HG03060 (cell line): ENCODE measurements around the gene FSHB.
"Not testable (repeated sequence)": the region's sequence is repeated elsewhere in the genome, so short reads cannot be mapped to it uniquely, and the experiment has no call there.

ENCODE experiments used
- ATAC-seq: cut with Tn5 transposase; IDR thresholded peaks from one replicate; pipeline ENCODE4 v1.9.1; 2021; ENCODE audit warnings: low read depth, moderate number of reproducible peaks; ENCODE audit not compliant: unreplicated experiment

FSHB gene

DNA sequence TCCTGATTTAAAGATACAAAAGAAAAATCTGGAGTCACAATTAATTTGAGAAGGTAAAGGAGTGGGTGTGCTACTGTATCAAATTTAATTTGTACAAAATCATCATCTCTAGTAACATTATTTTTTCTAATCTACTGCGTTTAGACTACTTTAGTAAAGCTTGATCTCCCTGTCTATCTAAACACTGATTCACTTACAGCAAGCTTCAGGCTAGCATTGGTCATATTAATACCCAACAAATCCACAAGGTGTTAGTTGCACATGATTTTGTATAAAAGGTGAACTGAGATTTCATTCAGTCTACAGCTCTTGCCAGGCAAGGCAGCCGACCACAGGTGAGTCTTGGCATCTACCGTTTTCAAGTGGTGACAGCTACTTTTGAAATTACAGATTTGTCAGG lies at the start of gene FSHB:
Gene FSHB, plus strand, starts transcription at position 301 of the 400 bp plus-strand sequence. CDS start 889 bp downstream, outside the sequence.
- no peak for ATAC-seq

DNA sequence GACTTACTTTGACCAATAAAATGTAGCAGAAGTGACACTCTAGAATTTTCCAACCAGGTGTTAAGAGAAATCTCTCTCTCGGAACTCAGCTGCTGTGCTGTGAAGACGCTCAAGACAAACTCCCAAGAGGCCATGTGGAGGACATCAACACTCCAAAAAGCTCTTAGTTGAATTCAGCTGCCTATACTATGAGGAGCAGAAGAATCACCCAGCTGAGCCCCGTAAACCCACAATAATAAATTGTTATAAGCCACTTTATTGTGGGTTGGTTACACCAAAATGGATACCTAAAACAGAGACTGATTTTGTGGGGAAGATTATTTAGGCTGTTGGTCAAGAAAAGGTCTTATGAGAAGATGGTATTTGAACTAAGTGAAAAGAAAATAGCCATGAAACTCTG lies 44.1 kb upstream of the FSHB start:
- ATAC-seq: no peak

DNA sequence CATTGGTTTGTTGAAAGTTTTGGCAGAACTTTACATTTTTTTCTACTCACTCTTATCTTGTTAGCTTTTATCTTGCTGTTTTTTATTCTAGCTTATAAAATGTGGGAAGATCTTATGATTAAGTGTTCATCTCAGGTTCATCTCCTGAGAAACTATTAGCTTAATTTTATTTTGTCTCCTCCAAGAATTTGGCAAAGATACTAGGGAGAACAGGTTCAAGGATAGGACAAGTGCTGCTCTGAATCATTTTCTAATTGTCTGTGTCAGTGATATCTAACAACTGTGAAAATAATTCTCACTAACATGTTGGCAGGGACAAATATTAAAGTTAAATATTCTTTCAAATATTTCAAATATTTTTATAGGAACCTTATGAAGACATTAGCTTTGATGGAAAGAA lies 38.2 kb upstream of the FSHB start:
- no peak for ATAC-seq

DNA sequence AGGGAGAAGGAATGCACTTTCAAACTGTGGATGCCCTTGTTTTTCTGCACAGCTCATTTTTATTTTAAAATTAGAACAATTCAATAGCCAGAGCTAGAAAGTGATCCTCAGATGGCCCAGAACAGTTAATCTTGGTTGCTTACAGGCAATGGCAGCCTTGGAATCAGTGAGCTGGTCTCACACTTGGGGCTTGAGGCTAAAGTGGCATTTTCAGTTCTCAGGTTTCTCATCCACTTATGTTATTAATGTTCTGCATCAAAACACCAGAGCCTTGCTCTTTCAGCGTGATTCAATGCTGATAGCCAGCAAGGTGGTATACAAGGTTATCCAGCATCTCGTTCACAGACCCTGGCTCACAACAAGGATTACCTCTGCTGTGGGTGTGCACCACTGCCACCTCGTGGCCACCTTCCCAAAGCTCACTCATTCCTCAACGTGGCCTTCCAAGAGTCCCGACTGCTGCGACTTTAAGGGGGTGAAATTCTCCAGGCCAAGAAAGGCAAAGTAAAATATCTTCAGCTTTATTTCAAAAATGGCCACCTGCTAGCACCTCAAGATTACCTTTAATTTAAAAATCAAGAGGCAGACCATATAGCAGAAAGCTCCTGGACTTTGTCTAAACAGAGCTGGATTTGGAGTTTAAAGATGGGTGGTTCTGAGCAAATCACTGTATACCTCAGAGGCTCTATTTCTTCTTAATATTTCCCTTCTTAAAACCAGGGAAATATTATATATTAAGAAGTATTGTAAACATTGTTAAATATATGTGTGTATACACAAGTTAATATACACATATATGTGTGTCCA lies 34.2 kb upstream of the FSHB start:
- peak; percentile 82 for ATAC-seq

DNA sequence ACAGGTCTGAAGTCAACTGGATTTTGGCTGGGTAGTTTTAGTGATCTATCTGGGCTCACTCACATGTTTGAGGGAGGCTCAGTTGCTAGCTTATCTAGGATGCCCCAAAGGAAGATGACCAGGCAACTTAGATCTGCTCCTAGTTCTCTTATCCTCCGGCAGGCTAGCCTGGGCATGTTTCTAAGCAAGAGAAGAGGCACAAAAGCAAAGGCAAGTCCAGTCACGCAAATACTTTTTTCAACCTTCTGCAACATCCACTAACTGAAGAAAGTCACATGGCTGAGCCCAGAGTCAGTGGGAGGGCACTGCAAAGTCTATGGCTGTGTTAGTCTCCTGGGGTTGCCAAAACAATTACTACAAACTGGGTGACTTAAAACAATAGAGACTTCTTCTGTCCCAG lies 32.9 kb upstream of the FSHB start:
- no peak for ATAC-seq

DNA sequence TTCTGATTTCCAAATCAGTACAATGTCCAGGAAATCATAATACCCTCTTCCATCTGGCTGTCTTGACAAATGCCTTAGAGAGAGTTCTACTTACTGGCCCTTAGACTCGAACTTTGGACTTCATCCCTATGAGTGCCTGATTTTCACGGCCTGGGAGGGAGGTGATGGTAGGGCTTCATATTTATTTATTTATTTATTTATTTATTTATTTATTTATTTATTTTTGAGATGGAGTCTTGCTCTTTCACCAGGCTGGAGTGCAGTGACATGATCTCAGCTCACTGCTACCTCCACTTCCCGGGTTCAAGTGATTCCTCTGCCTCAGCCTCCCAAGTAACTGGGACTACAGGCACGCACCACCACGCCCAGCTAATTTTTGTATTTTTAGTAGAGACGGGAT lies 27.8 kb upstream of the FSHB start:
- not testable (repeated sequence) for ATAC-seq

DNA sequence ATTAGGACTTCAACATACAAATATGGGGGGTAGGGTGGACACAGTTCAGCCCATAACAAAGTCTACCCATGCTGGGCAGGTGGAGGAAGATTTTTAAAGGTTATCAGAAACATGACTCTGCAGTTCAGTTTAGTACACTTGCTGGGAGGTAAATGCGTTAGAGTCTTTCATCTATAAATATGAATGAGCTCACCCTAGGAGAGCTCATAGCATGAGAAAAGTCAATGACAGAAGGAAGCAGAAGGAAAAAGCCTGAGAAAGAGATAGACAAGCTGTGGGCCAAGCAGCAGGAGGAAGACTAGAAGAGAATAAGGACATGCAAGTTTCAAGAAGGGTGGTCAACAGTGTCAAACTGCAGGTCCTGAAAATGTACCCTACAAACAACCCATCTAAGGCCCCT lies 27.0 kb upstream of the FSHB start:
- no peak for ATAC-seq

DNA sequence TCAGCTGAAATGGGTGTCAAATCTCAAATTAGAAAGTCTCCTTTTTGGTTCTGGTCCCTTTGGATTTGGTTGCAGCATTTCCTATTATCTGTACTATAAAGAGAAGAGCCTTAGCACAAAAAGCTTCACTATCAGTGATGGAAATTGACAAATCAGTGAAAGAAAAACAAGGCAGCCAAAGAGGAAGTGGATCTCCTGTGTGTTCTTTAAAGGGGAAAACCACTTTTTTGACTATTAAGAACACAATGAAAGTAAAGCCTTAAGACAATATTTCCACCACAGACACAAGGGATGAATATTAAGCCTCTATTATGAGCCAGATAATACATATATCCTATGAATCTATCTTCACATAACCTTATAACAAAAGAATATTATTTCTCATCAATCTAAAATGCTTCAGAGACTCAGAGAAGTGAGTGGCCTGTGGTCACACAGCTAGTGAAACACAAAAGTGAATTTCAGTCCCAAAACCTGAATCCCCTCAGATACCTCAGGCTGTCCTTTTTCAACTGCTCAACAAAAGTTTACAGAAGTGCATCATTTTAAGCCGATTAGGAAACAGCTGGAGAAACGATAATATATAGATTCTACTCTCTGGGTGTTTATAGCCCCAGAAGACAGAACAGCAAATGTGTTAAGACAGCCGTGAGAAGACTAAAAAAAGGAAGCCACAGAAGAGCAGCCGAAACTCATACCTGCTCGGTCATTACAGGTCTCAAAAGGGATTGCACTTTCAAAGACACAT lies 24.4 kb upstream of the FSHB start:
- ATAC-seq: peak; percentile 81

DNA sequence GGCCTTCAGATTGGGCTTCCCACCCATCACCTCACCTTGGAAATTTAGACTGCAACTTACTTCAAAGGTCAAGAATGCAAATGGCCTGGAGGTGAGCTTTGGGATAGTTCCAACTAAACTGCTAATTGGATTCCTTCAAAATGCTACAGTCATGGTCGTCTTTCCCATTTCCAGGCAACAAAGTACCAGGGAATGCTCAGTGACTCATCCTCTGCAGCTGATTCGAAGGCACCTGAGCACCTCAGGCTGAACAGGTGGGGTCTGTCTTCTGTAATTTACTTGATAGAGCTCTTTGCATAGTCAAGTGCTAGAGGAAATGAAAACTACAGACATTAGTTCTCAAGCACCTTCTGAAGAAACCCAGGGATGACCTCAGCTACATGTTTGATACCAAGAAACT lies 20.5 kb upstream of the FSHB start:
- ATAC-seq: no peak

DNA sequence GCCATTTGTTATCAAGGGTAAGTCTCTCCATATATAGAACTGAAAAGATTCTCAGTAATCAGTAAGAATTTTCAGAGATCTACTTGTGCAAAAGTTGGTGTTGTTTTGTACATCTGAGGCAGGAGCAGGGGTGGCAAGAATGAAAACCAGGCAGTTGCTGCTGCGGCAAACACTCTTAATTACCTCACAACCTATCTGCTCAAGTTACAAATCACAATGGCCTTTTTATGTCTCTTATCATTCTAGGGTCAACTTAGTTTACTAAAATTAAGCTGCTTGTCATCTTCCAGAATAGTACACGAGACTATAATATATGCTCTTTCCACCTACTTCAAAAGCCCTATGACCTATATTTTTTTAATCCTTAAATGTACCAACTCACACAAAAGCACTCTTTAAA lies 14.3 kb upstream of the FSHB start:
- ATAC-seq: no peak

DNA sequence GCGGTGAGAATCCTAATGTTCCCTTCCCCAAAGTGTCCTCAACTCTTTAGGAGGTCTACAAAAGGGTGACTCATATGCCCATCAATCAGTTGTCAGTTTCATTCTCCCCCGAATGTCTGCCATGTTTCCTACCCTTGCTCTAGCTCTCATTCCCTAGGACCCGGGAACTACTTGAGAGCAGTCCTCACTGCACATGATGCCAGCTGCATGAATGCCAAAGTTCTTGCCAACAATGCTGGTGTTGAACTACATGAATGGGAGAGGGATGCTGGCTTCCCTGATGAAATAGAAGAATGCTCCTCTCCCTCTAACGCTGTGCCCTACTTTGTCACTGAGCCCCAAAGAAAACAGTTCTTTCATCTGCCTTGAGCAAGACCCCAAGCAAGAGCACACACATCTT lies 12.5 kb upstream of the FSHB start:
- no peak for ATAC-seq

DNA sequence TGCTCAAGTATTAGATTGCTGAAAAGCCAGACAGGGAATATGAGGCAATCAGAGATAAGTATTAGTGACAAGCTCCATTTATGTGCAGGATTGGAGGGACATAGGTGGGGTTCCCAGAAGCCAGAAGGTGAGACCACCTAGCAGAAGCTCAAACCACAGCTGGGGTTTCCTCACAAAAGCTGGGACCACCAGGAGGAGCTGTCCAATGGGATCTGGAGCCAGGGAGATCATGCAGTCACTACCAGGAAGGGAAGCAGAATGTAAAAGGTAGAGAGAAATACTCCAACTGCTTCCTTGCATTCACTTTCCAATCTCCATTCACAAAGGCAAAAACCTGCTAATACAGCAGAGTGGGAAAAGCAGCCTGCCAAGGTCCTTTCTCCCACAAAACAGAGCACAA lies 5.2 kb upstream of the FSHB start:
- no peak for ATAC-seq

DNA sequence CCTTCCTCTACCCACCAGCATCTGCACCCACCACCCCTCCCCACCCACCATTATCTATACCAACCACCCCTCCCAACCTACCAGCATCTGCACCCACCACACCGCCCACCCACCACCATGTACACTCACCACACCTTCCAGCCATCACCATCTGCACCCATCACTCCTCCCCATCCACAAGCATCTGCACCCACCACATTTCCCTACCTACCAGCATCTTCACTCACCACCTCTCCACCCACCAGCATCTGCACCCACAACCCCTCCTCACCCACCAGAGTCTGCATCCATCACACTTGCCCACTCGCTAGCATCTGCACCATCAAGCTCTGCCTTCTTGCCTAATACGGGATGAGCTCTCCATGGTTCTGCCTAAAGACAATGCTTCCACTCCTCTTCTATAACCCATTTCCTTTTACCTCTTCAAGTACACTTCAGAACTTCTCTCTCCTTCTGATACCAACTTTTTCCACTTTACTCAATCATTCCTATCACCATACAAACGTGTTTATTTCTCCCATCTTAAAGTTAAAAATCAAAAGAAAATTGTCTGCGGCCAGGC lies 2.4 kb upstream of the FSHB start:
- ATAC-seq: no peak

DNA sequence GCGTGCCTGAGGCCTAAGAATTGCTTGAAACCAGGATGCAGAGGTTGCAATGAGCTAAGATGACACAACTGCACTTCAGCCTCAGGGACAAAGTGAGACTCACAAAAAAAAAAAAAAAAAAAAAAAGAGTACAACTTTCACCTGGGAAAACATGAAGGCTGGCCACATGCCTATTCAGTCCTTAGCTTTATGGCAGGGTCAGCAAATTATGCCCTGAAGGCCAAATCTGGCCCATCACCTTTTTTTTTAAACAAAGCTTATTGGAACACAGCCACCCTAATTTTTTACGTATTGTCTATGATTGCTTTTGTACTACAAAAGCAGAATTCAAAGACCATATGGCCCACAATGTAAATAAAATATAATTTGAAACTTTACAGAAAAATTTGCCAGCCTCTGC lies 8.2 kb downstream of the FSHB start:
- ATAC-seq: no peak

DNA sequence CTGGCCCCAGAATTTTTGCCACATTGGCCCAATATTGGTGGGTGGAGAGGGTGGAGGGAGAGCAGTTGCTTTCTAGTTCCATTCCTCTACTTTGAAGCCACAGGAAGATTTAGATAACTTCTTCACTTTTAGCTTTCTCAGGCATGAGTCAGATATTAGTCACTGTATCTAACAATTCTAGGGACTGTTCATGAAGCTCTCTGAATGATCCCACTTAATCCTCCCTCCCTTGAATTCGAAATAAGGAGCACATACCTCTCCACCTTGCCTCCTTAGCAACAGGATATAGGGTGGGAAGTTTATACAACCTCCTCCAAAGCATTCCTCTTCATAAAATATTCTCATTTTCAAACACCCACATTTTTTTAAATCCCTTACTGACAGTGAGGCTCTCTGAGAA lies 13.5 kb downstream of the FSHB start:
- ATAC-seq: no peak

DNA sequence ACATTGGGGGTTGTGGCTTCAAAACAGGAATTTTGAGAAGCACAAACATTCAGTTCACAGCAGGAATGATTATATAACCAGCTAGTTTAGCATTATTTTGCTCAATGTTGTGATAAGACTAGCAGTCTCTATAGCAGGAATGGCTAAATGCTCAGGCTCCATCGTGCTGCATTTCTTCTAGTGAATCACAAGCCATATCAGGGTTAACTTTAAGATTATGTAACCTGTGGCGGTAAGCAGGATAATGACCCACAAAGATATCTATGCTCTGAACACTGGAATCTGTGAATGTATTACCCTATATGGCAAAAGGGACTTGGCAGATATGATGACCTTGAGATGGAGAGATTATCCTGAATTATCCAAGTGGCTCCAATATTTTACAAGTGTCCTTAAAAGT lies 14.8 kb downstream of the FSHB start:
- ATAC-seq: no peak

DNA sequence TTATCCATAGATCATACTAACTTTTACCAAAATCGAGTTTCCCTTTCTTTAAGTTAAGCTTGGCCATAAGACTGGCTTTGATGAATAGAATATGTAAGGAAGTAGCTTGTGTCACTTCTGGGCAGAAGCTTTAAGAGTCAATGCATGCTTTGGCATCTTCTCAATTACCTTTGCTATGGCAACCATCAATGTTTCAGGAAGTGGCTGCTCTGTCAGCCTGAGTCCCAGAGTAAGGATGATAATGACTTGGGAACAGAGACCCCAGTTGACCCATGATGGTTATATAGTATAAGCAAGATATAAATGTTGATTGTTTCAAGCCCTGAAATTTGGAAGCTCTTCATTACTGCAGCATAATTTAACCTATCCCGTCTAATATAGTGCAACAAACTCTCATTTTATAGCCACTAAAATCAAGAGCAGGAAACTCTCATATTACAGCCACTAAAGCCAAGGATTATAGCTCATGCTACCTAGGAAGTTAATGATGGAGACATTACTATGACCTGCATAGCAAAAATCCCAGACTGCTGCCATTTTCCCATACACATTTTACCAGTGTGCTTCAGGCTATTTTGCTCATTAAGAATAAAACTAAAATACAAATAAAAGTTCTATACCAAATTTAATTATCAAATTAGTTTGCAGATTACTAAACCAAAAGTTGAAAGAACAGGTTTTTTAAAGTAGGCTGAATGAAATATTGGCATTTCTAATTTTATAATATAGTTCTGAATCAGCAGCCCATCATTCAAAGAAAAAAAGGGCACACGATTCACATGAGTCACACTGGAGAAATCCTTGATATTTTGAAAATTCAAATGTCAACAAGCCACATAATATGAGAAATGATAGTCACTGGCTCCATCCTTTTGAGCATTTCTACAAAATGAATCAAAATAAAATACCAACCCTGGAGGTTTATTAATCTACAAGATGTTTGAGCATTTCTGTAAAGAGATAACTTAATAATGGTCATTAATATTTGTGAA lies 23.8 kb downstream of the FSHB start:
- ATAC-seq: no peak

DNA sequence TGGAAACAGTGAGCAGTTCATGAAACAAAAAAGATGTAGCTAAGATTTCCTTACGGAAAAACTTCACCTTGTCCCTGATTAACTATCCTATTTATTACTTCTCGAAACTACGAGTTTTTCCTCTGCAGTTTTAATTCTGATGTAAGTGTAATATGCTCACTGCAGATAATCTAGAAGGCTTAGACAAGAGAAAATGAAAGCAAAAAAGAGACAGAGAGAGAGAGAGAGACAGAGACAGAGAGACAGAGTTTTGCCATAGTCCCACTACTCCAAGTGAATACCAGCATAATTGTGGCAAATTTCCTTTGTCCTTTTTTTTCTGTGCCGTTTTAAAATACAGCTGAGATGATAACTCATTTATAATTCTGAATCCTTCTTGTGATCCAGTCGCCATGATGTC lies 24.8 kb downstream of the FSHB start:
- ATAC-seq: no peak

DNA sequence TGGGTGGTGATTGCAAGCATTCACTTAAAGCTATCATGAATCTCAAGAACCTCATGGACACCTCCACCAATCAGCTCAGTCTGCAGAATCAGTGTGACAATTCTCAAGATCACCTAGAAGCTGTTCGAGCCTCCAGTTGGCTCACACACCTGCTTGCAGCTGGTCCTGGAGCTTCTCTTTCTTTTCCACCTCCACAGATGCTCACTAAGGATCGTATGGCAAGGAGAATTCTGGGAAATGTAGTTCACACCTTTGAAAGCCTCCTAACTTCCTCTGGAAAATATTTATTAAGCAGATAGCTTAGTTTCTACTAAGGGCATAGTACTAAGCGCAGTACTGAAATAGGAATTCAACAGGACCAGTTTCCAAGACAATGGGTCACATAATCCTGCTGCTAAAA lies 26.2 kb downstream of the FSHB start:
- ATAC-seq: no peak

DNA sequence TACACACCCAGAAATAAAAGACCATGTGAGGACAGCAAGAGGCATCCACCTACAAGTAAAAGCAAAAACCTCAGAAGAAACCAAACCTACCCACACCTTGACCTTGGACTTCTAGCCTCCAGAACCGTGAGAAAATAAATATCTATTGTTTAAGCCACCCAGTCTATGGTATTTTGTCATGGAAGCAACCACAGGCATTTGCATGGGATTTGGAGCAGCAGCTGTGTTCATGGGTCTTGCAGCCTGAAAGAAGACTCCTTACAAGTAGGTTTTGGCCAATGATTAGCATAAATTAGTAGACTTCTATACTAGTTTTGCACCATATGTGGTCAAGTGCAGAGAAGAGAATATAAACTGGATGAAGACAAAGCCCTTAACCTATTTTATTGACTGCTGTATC lies 27.9 kb downstream of the FSHB start:
- no peak for ATAC-seq

DNA sequence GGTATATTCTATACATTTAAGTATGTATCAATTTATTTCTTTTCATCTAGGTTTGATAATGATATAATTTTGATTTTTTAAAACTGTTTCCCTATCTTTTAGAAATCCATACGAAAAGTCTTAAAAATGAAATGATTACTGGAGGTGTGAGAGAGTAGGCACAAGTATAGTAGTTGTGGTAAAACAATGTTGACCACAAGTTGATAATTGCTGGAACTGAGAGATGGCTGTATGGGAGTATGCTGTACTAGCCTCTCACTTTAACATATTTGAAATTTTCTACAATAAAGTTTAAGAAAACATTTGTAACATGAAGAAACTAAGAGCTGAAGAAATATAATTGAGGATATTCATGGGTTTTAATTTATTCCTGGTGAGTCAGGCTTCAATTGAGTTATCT lies 30.0 kb downstream of the FSHB start:
- ATAC-seq: peak; percentile 62
